ENCODE results near the gene GPR101.
"Not testable (repeated sequence)": the region's sequence is repeated elsewhere in the genome, so short reads cannot be mapped to it uniquely, and the experiment has no call there.

GPR101 gene

GRCh38 chrX:137032341-137032694 lies 1.5 kb downstream of the GPR101 start:
- TF ChIP-seq FOXP2 (optimal IDR thresholded peaks at IDR 0.05; ENCODE audit: control extremely low read depth, extremely low read length, insufficient read depth) (no peak), EZH2 (IDR thresholded peaks at IDR 0.05) (no peak), POLR2AphosphoS5 (IDR thresholded peaks at IDR 0.05; ENCODE audit: borderline replicate concordance, low read depth, low read length) (no peak)
- Histone ChIP-seq H3K36me3 (ENCODE audit: insufficient read depth, low read length) (no peaks in the 10 kb centered on the region), H3K27ac (no peak overlapping the region), H3K9me3 (ENCODE audit: low read depth, low read length) (no peaks in the 10 kb centered on the region), H3K4me3 (peak overlapping the region; percentile 77), H3K9ac (ENCODE audit: insufficient read length) (no peak overlapping the region)
- DNase-seq (ENCODE audit: low read depth, low spot score) = no peak

GRCh38 chrX:137031517-137032340 lies 2.1 kb downstream of the GPR101 start:
- H3K4me3 ChIP-seq = peak overlapping the region; percentile 77
- peak; percentile 16 for DNase-seq (ENCODE audit: low read depth, low spot score)

GRCh38 chrX:137031039-137031438 lies 2.8 kb downstream of the GPR101 start:
- DNase-seq (ENCODE audit: low read depth, low spot score) = no peak
- H3K9ac ChIP-seq (ENCODE audit: insufficient read length) = no peak overlapping the region
- TF ChIP-seq POLR2AphosphoS5 (IDR thresholded peaks at IDR 0.05; ENCODE audit: borderline replicate concordance, low read depth, low read length) (no peak), EZH2 (IDR thresholded peaks at IDR 0.05) (no peak), FOXP2 (optimal IDR thresholded peaks at IDR 0.05; ENCODE audit: control extremely low read depth, extremely low read length, insufficient read depth) (no peak)
- H3K9me3 ChIP-seq (ENCODE audit: low read depth, low read length) = no peaks in the 10 kb centered on the region
- no peak overlapping the region for H3K4me3 ChIP-seq
- no peaks in the 10 kb centered on the region for H3K36me3 ChIP-seq (ENCODE audit: insufficient read depth, low read length)
- H3K27ac ChIP-seq = no peak overlapping the region

More at GRCh38 chrX:137031517-137032340, 2.1 kb downstream of the GPR101 start:
- no peaks in the 10 kb centered on the region for H3K36me3 ChIP-seq (ENCODE audit: insufficient read depth, low read length)
- TF ChIP-seq POLR2AphosphoS5 (IDR thresholded peaks at IDR 0.05; ENCODE audit: borderline replicate concordance, low read depth, low read length) (no peak), FOXP2 (optimal IDR thresholded peaks at IDR 0.05; ENCODE audit: control extremely low read depth, extremely low read length, insufficient read depth) (no peak), EZH2 (IDR thresholded peaks at IDR 0.05) (no peak)
- H3K27ac ChIP-seq = no peak overlapping the region
- H3K9me3 ChIP-seq (ENCODE audit: low read depth, low read length) = no peaks in the 10 kb centered on the region
- H3K9ac ChIP-seq (ENCODE audit: insufficient read length) = no peak overlapping the region

GRCh38 chrX:137028699-137029098 lies 5.1 kb downstream of the GPR101 start:
- Histone ChIP-seq H3K9me3 (ENCODE audit: low read depth, low read length) (no peaks in the 10 kb centered on the region), H3K36me3 (ENCODE audit: insufficient read depth, low read length) (no peaks in the 10 kb centered on the region), H3K9ac (ENCODE audit: insufficient read length) (no peak overlapping the region), H3K27ac (no peak overlapping the region), H3K4me3 (no peak overlapping the region)
- DNase-seq (ENCODE audit: low read depth, low spot score) = no peak
- TF ChIP-seq EZH2 (IDR thresholded peaks at IDR 0.05) (no peak), POLR2AphosphoS5 (IDR thresholded peaks at IDR 0.05; ENCODE audit: borderline replicate concordance, low read depth, low read length) (no peak), FOXP2 (optimal IDR thresholded peaks at IDR 0.05; ENCODE audit: control extremely low read depth, extremely low read length, insufficient read depth) (no peak)

- Histone ChIP-seq H3K36me3 (ENCODE audit: insufficient read depth, low read length) (no peaks in the 10 kb centered on the region), H3K9me3 (ENCODE audit: low read depth, low read length) (no peaks in the 10 kb centered on the region), H3K9ac (ENCODE audit: insufficient read length) (no peak overlapping the region), H3K27ac (no peak overlapping the region), H3K4me3 (no peak overlapping the region)
- DNase-seq (ENCODE audit: low read depth, low spot score) = no peak
- TF ChIP-seq POLR2AphosphoS5 (IDR thresholded peaks at IDR 0.05; ENCODE audit: borderline replicate concordance, low read depth, low read length) (no peak), FOXP2 (optimal IDR thresholded peaks at IDR 0.05; ENCODE audit: control extremely low read depth, extremely low read length, insufficient read depth) (no peak), EZH2 (IDR thresholded peaks at IDR 0.05) (no peak)
Observed at GRCh38 chrX:137025930-137026329, 7.9 kb downstream of the GPR101 start.

GRCh38 chrX:137000236-137000635 lies 33.6 kb downstream of the GPR101 start:
- not testable (repeated sequence) for H3K9me3 ChIP-seq (ENCODE audit: low read depth, low read length); DNase-seq (ENCODE audit: low read depth, low spot score); H3K27ac ChIP-seq; H3K4me3 ChIP-seq; H3K9ac ChIP-seq (ENCODE audit: insufficient read length); H3K36me3 ChIP-seq (ENCODE audit: insufficient read depth, low read length)

- Histone ChIP-seq H3K27ac (no peak overlapping the region), H3K4me3 (no peak overlapping the region), H3K9me3 (ENCODE audit: low read depth, low read length) (no peaks in the 10 kb centered on the region), H3K9ac (ENCODE audit: insufficient read length) (no peak overlapping the region), H3K36me3 (ENCODE audit: insufficient read depth, low read length) (no peaks in the 10 kb centered on the region)
- TF ChIP-seq FOXP2 (optimal IDR thresholded peaks at IDR 0.05; ENCODE audit: control extremely low read depth, extremely low read length, insufficient read depth) = no peak
- no peak for TF ChIP-seq POLR2AphosphoS5 (IDR thresholded peaks at IDR 0.05; ENCODE audit: borderline replicate concordance, low read depth, low read length)
- no peak for TF ChIP-seq EZH2 (IDR thresholded peaks at IDR 0.05)
- DNase-seq (ENCODE audit: low read depth, low spot score) = no peak
Observed at GRCh38 chrX:136999024-136999423, 34.8 kb downstream of the GPR101 start.
